H1 (cell line): ENCODE data around the gene FLT3. TPM values are rescaled to one million over a fixed set of nuclear protein-coding genes. Genes with fewer than 3 reads are reported as not detected.

Experiments used
- CTCF ChIA-PET: fragments of 300-600 bp; sonication (Branson Sonifier 250); formaldehyde crosslinking; loops from one replicate; lab custom pipeline; 2021; ENCODE audit not compliant: partially characterized antibody; lab: Charles Lee
- POLR2A ChIA-PET: fragments of 300-600 bp; sonication (Branson Sonifier 250); formaldehyde crosslinking; loops from one replicate; lab custom pipeline; 2021; ENCODE audit warnings: inconsistent platforms; ENCODE audit not compliant: partially characterized antibody; lab: Charles Lee
- DNase-seq, 2 experiments: peaks; one replicate each; pipeline versions ENCODE4 v3.0.0 to v3.0.0-alpha.2; 2010 to 2022; ENCODE audit warnings: low spot score in 2 of 2, low read depth in 1 of 2, mixed read lengths in 1 of 2
- FAIRE-seq: peaks from 2 replicates; lab custom pipeline; 2011; peaks lifted over from hg19 to GRCh38; lab: Jason Lieb, UNC
- H2AFZ ChIP-seq: 2 replicates; pipeline ENCODE4 v1.8.1; 2012; ENCODE audit warnings: low read length, inconsistent platforms
- H2AK5ac ChIP-seq: 2 replicates; pipeline ENCODE4 v1.6.1; 2013; ENCODE audit warnings: low read depth, low read length
- H2BK120ac ChIP-seq: replicated peaks from 2 replicates; pipeline ENCODE3; 2013; ENCODE audit warnings: low read depth, low read length, inconsistent platforms
- H2BK12ac ChIP-seq: 2 replicates; pipeline ENCODE4 v1.6.1; 2013; ENCODE audit warnings: low read depth, low read length
- H2BK15ac ChIP-seq: 2 replicates; pipeline ENCODE4 v1.6.1; 2013; ENCODE audit warnings: low read length
- H2BK20ac ChIP-seq: 2 replicates; pipeline ENCODE4 v1.6.1; 2013; ENCODE audit warnings: low read length
- H2BK5ac ChIP-seq: 2 replicates; pipeline ENCODE4 v1.6.1; 2013; ENCODE audit warnings: low read depth, low read length
- H3K14ac ChIP-seq: 2 replicates; pipeline ENCODE4 v1.6.1; 2013; ENCODE audit warnings: inconsistent platforms; ENCODE audit not compliant: insufficient read length
- H3K18ac ChIP-seq: 2 replicates; pipeline ENCODE4 v1.6.1; 2013; ENCODE audit warnings: low read length; ENCODE audit errors: extremely low read depth
- H3K23ac ChIP-seq: 2 replicates; pipeline ENCODE4 v1.6.1; 2013; ENCODE audit warnings: inconsistent platforms; ENCODE audit not compliant: insufficient read length
- H3K23me2 ChIP-seq: 2 replicates; pipeline ENCODE4 v1.6.1; 2013; ENCODE audit warnings: low read depth, low read length
- H3K27ac ChIP-seq: 2 replicates; pipeline ENCODE4 v1.6.1; 2011; ENCODE audit warnings: low read depth, low read length, inconsistent platforms
- H3K27me3 ChIP-seq, 4 experiments: replicated peaks in 1 of 4; 1 replicate in 1 of 4; 2 replicates in 3 of 4; pipeline versions ENCODE4 v1.6.1 to v1.8.1; 2011 to 2013; ENCODE audit warnings: low read length in 3 of 4, mild to moderate bottlenecking in 3 of 4, inconsistent platforms in 2 of 4, mixed read lengths in 2 of 4, moderate library complexity in 1 of 4; ENCODE audit not compliant: control insufficient read depth in 3 of 4, insufficient read depth in 3 of 4; ENCODE audit errors: extremely low read depth in 1 of 4
- H3K36me3 ChIP-seq, 4 experiments: 2 replicates each; pipeline versions ENCODE4 v1.6.1 to v1.8.1; 2011 to 2013; ENCODE audit warnings: mild to moderate bottlenecking in 4 of 4, low read length in 3 of 4, moderate library complexity in 2 of 4, control low read depth in 1 of 4, inconsistent platforms in 1 of 4; ENCODE audit not compliant: insufficient read depth in 4 of 4, control insufficient read depth in 2 of 4
- H3K4ac ChIP-seq: replicated peaks from 2 replicates; pipeline ENCODE3; 2013; ENCODE audit warnings: low read length, low read depth, mixed read lengths, inconsistent platforms; ENCODE audit not compliant: insufficient read length
- H3K4me1 ChIP-seq, 4 experiments: replicated peaks in 1 of 4; 1 replicate in 1 of 4; 2 replicates in 3 of 4; pipeline versions ENCODE4 v1.6.1 to v1.8.1; 2011 to 2013; ENCODE audit warnings: low read length in 3 of 4, inconsistent platforms in 2 of 4, mixed read lengths in 1 of 4; ENCODE audit not compliant: insufficient read depth in 4 of 4, control insufficient read depth in 3 of 4
- H3K4me2 ChIP-seq, 2 experiments: 2 replicates each; pipeline versions ENCODE4 v1.6.1 to v1.8.1; 2011 to 2013; ENCODE audit warnings: low read depth in 2 of 2, low read length in 2 of 2, control low read depth in 1 of 2, inconsistent platforms in 1 of 2, mild to moderate bottlenecking in 1 of 2; ENCODE audit not compliant: insufficient read depth in 1 of 2
- H3K4me3 ChIP-seq, 4 experiments: fragments of 200-600, 300-600 bp in 1 of 4; sonication (generic), shearing (Covaris generic), sonication (Bioruptor Twin) in 1 of 4; 2 replicates each; pipeline versions ENCODE4 v1.5.1 to v1.8.1; 2011 to 2016; ENCODE audit warnings: low read length in 4 of 4, low read depth in 3 of 4, control low read depth in 2 of 4, inconsistent platforms in 2 of 4, mild to moderate bottlenecking in 2 of 4, mixed read lengths in 1 of 4, moderate library complexity in 1 of 4; ENCODE audit not compliant: insufficient read depth in 2 of 4; ENCODE audit errors: extremely low read depth in 1 of 4
- H3K56ac ChIP-seq: replicated peaks from 2 replicates; pipeline ENCODE3; 2013; ENCODE audit warnings: low read depth, mild to moderate bottlenecking, mixed read lengths, low read length, inconsistent platforms; ENCODE audit not compliant: insufficient read length
- H3K79me1 ChIP-seq: 2 replicates; pipeline ENCODE4 v1.6.1; 2013; ENCODE audit warnings: low read depth, low read length, control low read depth
- H3K79me2 ChIP-seq, 2 experiments: 2 replicates each; pipeline versions ENCODE4 v1.6.1 to v1.8.1; 2012 to 2013; ENCODE audit warnings: low read length in 2 of 2, mild to moderate bottlenecking in 2 of 2, inconsistent platforms in 1 of 2; ENCODE audit not compliant: insufficient read depth in 2 of 2, control insufficient read depth in 1 of 2
- H3K9ac ChIP-seq, 4 experiments: replicated peaks in 1 of 4; 1 replicate in 1 of 4; 2 replicates in 3 of 4; pipeline versions ENCODE4 v1.6.1 to v1.8.1; 2011 to 2013; ENCODE audit warnings: low read depth in 3 of 4, low read length in 3 of 4, control low read depth in 2 of 4, mild to moderate bottlenecking in 2 of 4, moderate library complexity in 2 of 4, inconsistent platforms in 1 of 4; ENCODE audit errors: extremely low read depth in 1 of 4
- H3K9me3 ChIP-seq, 2 experiments: 2 replicates each; pipeline versions ENCODE4 v1.6.1 to v1.8.1; 2012 to 2013; ENCODE audit warnings: mild to moderate bottlenecking in 2 of 2, moderate library complexity in 2 of 2, control low read depth in 1 of 2, inconsistent platforms in 1 of 2, low read depth in 1 of 2, low read length in 1 of 2, mixed read lengths in 1 of 2; ENCODE audit not compliant: insufficient read depth in 2 of 2
- H4K20me1 ChIP-seq, 2 experiments: replicated peaks in 1 of 2; 2 replicates each; pipeline versions ENCODE3 to v1.8.1; 2011 to 2013; ENCODE audit warnings: inconsistent platforms in 2 of 2, low read length in 2 of 2, mild to moderate bottlenecking in 1 of 2; ENCODE audit not compliant: insufficient read depth in 2 of 2, control insufficient read depth in 1 of 2
- H4K5ac ChIP-seq: 2 replicates; pipeline ENCODE4 v1.6.1; 2013; ENCODE audit warnings: low read length, low read depth, mixed read lengths, inconsistent platforms; ENCODE audit not compliant: insufficient read length
- H4K8ac ChIP-seq: 2 replicates; pipeline ENCODE4 v1.8.0; 2013; ENCODE audit warnings: mild to moderate bottlenecking, moderate library complexity, low read length, inconsistent platforms; ENCODE audit not compliant: insufficient read depth; ENCODE audit errors: extremely low read depth
- H4K91ac ChIP-seq: replicated peaks from 2 replicates; pipeline ENCODE3; 2013; ENCODE audit warnings: low read length, mixed read lengths, inconsistent platforms; ENCODE audit not compliant: insufficient read length
- BRCA1 ChIP-seq: IDR thresholded peaks from 2 replicates; pipeline ENCODE4 v1.6.1; 2012; ENCODE audit warnings: low read depth, low read length, improper control_type of control experiment
- CBX5 ChIP-seq: fragments of 300-800, 300-1000 bp; sonication (generic); IDR thresholded peaks from 2 replicates; pipeline ENCODE4 v1.7.1; 2016; ENCODE audit warnings: antibody characterized with exemption, low read length, low read depth
- EGR1 ChIP-seq: IDR thresholded peaks from 2 replicates; pipeline ENCODE4 v1.6.1; 2011; ENCODE audit warnings: low read depth, low read length, borderline replicate concordance
- EZH2 ChIP-seq: fragments of 200-600 bp; sonication (generic); IDR thresholded peaks from 2 replicates; pipeline ENCODE4 v1.7.1; 2012; ENCODE audit warnings: low read depth, mild to moderate bottlenecking, moderate library complexity, low read length, inconsistent platforms; ENCODE audit not compliant: severe bottlenecking
- GTF2F1 ChIP-seq: IDR thresholded peaks from 2 replicates; pipeline ENCODE4 v1.6.1; 2012; ENCODE audit warnings: low read depth, low read length, improper control_type of control experiment, borderline replicate concordance
- KDM5A ChIP-seq: fragments of 200-600 bp; IDR thresholded peaks from 2 replicates; pipeline ENCODE4 v1.7.1; 2012; ENCODE audit warnings: mild to moderate bottlenecking, low read length, inconsistent platforms, mixed read lengths
- POU5F1 ChIP-seq: IDR thresholded peaks from 2 replicates; pipeline ENCODE4 v1.6.1; 2011; ENCODE audit warnings: low read depth, mild to moderate bottlenecking, low read length, moderate library complexity
- RNF2 ChIP-seq: fragments of 200-900, 300-1000 bp; sonication (generic); IDR thresholded peaks from 2 replicates; pipeline ENCODE4 v1.7.1; 2016; ENCODE audit warnings: borderline replicate concordance, low read depth, mild to moderate bottlenecking, antibody characterized with exemption, low read length; ENCODE audit not compliant: poor library complexity, severe bottlenecking; ENCODE audit errors: missing control alignments
- SUZ12 ChIP-seq: fragments of 200-600 bp; sonication (generic); IDR thresholded peaks from 2 replicates; pipeline ENCODE4 v1.6.1; 2012; ENCODE audit warnings: mild to moderate bottlenecking, inconsistent platforms, low read length, moderate library complexity, mixed read lengths
- WGBS, 2 experiments: shearing (Covaris generic) in 1 of 2; methylation state at CpG; one replicate each; pipeline versions ENCODE4 v1.1.6 to v1.1.7; 2013 to 2015; ENCODE audit warnings: low lambda C conversion rate in 2 of 2, mixed read lengths in 2 of 2, inconsistent platforms in 1 of 2, low coverage in 1 of 2, missing lambda C conversion rate in 1 of 2; ENCODE audit not compliant: insufficient replicate concordance in 2 of 2, insufficient coverage in 1 of 2, insufficient read length in 1 of 2; ENCODE audit errors: extremely low coverage in 1 of 2, missing lambda C conversion rate in 1 of 2; 5-methylcytosine and 5-hydroxymethylcytosine counted together
- polyA plus RNA-seq, 7 experiments: library from polyadenylated mRNA; depleted of rRNA in 3 of 7; stranded (reverse) in 5 of 7; unstranded in 2 of 7; fragments of >200 nt in 5 of 7; fragments of 200-250 nt in 2 of 7; gene quantifications; 1 replicate in 5 of 7; 2 replicates in 1 of 7; 4 replicates in 1 of 7; pipeline versions ENCODE4 v1.2.1 to v1.2.3, GENCODE V29; 2011 to 2013; ENCODE audit warnings: missing spikeins in 2 of 7, mixed read lengths in 2 of 7
- total RNA-seq: library from RNA; stranded (reverse); fragmentation: NEBNext Ultra II Directional; extraction: Animal tissue kit (Norgen Biotek cat#: 25700); gene quantifications from 2 replicates; pipeline ENCODE4 v1.2.1, GENCODE V29; 2021
- TF ChIP-seq, protein P1 (sequence below): IDR thresholded peaks from 2 replicates; pipeline ENCODE4 v1.6.1; 2012; ENCODE audit warnings: inconsistent platforms

FLT3 gene
- total and polyA plus RNA-seq, 2 of the 8 experiments (the other 6 are each of a cell fraction or from before 2014, with no cell fraction given), result 0.44 to 0.71 TPM

DNA sequence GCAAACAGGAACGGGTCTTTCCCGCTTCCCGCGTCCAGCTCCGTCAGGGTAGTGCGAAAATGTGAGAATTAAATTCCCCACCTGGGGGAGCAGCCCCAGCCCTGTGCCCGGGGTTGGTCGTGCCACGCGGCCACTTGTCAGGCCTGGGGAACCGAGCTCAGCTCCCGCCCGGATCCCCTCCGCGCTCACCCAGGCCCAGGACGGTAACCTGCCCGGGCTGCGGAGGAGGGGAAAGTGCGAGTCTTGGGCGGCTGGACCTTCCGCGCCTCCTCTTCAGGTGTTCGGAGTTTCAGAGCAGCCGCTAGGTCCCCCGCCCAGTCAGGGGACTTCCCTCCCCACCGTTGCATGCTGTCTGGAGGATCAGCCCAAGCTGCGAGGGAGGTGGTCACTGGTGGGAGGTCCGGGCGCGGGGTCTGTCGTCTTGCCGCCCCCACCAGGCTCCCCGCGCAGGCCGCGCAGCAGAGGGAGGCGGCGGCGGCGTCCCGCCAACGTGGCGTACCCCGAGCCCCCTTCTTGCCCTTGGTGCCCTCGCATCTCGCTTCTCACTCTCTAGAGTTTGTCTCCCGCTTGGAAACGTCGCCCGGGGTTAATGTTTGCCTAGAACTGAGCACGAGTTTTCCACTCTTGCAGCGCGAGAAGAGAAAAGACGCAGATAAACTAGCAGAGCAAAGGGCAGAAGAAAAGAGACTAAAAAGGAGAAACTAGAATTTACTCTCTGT, 119.9 kb downstream of the FLT3 start:
- no peak overlapping the region for H2BK15ac ChIP-seq
- no peaks in the 10 kb centered on the region for H3K9me3 ChIP-seq
- no peak overlapping the region for H3K9ac ChIP-seq
- H4K91ac ChIP-seq, result no peak overlapping the region
- H3K4me2 ChIP-seq, result peak overlapping the region in 1 of 2 experiments; percentile 52
- peaks cover 14 to 38% of the 10 kb centered on the region in 2 experiments for H4K20me1 ChIP-seq
- no peak overlapping the region for H3K23ac ChIP-seq
- H3K79me2 ChIP-seq, result no peaks in the 10 kb centered on the region
- peaks cover 81 to 91% (median 88%) of the 10 kb centered on the region in 4 experiments for H3K27me3 ChIP-seq
- H3K56ac ChIP-seq, result no peak overlapping the region
- peaks cover 0 to 13% (median 5%) of the 10 kb centered on the region in 4 experiments; a peak in 5 of 7 replicates for H3K4me1 ChIP-seq
- peaks cover 0 to 11% (median 0%) of the 10 kb centered on the region in 4 experiments; a peak in 1 of 8 replicates for H3K36me3 ChIP-seq
- peak overlapping the region; percentile 55; the same call in 1 of the 2 replicates for H2BK12ac ChIP-seq
- H2BK120ac ChIP-seq, result no peak overlapping the region
- no peak overlapping the region for H4K5ac ChIP-seq
- ChIA-PET POLR2A (interaction anchor here (5.0 kb wide), 1 partner anchor 13 kb away, joined by 31 read pairs; the partner anchor contains the start of gene CDX2), CTCF (interaction anchor here (0.6 to 20.5 kb wide), 8 partner anchors 13 to 851 kb away, joined by 3 to 283 read pairs (median 20); partner anchors contain the start of genes CDX2 and PDX1)
- no peak overlapping the region for H4K8ac ChIP-seq
- no peak for FAIRE-seq
- no peak overlapping the region for H3K4ac ChIP-seq
- no peak overlapping the region for H2BK20ac ChIP-seq
- H2AK5ac ChIP-seq, result no peak overlapping the region
- peak in 1 of 2 experiments; percentile 65 for DNase-seq
- no peak overlapping the region for H3K14ac ChIP-seq
- H3K4me3 ChIP-seq, result peak overlapping the region in 1 of 4 experiments; percentile 30; a peak in 1 of 8 replicates
- no peak overlapping the region; the same call in 1 of the 2 replicates for H3K18ac ChIP-seq
- no peak overlapping the region for H2AFZ ChIP-seq
- H3K27ac ChIP-seq, result no peak overlapping the region
- H3K23me2 ChIP-seq, result peaks cover 2% of the 10 kb centered on the region; the same call in 1 of the 2 replicates
- no peak overlapping the region for H2BK5ac ChIP-seq
- WGBS, 2 experiments, result 5% methylated on average over 44 of the region's 54 CpGs; no CpG with 5 or more reads in 1 of the 2 experiments
- H3K79me1 ChIP-seq, result no peaks in the 10 kb centered on the region
- 0 out of 2 replicates have a peak, but pooled peaks have one; percentile 10 for TF ChIP-seq EGR1
- no peak for TF ChIP-seq BRCA1
- TF ChIP-seq EZH2, result peak; percentile 94
- no peak for TF ChIP-seq GTF2F1
- no peak for TF ChIP-seq POU5F1
- TF ChIP-seq KDM5A, result no peak
- TF ChIP-seq, protein P1, sequence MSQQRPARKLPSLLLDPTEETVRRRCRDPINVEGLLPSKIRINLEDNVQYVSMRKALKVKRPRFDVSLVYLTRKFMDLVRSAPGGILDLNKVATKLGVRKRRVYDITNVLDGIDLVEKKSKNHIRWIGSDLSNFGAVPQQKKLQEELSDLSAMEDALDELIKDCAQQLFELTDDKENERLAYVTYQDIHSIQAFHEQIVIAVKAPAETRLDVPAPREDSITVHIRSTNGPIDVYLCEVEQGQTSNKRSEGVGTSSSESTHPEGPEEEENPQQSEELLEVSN, result peak; percentile 34; the same call in 1 of the 2 replicates
- TF ChIP-seq SUZ12, result peak; percentile 92
- no peak for TF ChIP-seq CBX5
- TF ChIP-seq RNF2, result peak; percentile 98
